Measurements from ENCODE around the gene SLC20A1.

GRCh38 chr2:112698834-112699515 is 53.2 kb downstream of the SLC20A1 start:
- TF ChIP-seq POLR2A (IDR thresholded peaks at IDR 0.05) (no peak), CTCF (IDR thresholded peaks at IDR 0.05) (no peak)

Data from thyroid gland (tissue), 4 donors.